NCI-H1092 (cell line): Measurements from ENCODE around the gene SLC19A1.

Source experiments
- DNase-seq: peaks from one replicate; lab custom pipeline; 2025; lab: John Stamatoyannopoulos, UW

Gene SLC19A1

DNA sequence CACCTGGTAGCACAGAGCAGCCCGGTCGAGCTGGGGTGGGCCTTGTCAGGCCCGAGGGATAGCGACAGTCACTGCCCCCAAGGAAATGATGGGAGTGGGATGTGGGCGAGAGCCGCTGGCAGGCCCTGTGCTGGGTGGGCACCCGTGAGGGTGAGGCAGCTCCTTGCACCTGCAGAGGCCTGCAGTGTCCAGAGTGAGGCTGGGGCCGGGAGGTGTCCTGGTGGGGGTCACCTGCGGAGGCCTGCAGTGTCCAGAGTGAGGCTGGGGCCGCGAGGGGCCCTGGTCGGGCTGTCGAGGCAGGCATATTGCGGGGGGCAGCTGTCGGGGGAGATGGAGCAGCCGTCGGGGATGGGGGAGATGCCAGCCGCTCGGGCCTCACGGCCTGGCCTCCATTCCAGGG, 49.5 kb downstream of the SLC19A1 start:
- DNase-seq = no peak

GRCh38 chr21:45491623-45492022, 50.6 kb downstream of the SLC19A1 start:
- no peak for DNase-seq

DNA sequence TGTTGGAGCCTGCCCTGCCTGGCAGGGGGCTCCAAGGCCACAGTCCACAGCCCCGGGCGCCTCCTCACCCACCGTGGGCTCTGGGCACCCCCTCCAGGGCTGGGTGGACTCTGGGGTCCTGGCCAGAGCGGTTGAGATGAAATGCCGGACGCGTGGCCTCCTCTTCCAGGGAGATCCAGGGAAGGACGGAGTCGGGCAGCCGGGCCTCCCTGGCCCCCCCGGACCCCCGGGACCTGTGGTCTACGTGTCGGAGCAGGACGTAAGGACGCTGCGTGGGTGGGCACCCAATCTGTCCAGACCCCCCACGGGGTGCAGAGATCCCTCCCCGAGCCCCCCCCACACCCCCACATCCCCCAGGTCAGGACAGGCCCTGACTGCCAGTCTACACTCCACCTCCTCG, 51.2 kb downstream of the SLC19A1 start:
- no peak for DNase-seq

GRCh38 chr21:45490049-45490731, 52.0 kb downstream of the SLC19A1 start:
- DNase-seq = no peak

DNA sequence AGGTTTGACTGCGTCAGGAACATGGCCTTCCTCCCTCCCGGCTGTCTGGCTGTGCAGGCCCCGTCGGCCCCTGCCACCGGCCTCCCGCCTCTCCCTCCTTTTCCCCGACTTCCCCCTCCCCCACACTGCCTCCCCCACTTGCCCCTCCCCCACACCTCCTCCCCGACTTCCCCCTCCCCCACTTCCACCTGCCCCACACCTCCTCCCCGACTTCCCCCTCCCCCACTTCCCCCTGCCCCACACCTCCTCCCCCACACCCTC, 52.6 kb downstream of the SLC19A1 start:
- no peak for DNase-seq

- no peak for DNase-seq
These were observed 53.1 kb downstream of the SLC19A1 start for GRCh38 chr21:45488931-45489721.

DNA sequence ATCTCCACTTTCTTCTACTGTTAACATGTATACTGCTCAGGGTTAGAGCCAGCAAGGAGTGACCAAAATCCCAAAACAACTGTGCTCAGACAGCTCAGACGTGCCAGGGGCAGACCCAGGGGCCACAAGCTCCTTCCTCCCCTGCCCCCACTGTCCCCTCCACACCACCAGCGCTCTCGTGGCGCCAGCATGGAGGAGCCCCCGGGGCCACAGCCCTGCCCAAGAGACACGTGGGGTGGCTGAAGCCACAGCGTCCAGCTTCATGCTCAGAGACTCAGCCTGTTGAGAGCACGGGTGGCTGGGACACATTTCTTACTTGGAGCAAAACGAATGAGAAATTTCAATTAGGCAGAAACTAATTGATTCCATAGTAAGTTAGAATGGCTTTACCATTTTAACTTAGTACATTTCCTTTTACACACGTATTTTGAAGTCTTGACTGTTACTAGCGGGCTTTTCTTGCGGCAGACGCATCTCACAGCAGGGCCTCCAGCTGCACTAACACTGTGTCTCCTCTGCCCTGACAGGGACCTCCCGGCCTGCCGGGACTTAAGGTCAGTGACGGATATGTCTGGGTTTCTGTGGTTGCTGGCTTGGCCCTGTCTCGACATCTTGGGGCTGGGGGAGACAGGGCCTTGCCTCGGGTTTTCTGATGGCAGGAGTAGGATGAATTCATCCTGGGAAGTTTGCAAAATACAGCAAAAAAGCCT, 54.2 kb downstream of the SLC19A1 start:
- no peak for DNase-seq

GRCh38 chr21:45487161-45487806, 55.0 kb downstream of the SLC19A1 start:
- no peak for DNase-seq

GRCh38 chr21:45486443-45487160, 55.6 kb downstream of the SLC19A1 start:
- DNase-seq = no peak

DNA sequence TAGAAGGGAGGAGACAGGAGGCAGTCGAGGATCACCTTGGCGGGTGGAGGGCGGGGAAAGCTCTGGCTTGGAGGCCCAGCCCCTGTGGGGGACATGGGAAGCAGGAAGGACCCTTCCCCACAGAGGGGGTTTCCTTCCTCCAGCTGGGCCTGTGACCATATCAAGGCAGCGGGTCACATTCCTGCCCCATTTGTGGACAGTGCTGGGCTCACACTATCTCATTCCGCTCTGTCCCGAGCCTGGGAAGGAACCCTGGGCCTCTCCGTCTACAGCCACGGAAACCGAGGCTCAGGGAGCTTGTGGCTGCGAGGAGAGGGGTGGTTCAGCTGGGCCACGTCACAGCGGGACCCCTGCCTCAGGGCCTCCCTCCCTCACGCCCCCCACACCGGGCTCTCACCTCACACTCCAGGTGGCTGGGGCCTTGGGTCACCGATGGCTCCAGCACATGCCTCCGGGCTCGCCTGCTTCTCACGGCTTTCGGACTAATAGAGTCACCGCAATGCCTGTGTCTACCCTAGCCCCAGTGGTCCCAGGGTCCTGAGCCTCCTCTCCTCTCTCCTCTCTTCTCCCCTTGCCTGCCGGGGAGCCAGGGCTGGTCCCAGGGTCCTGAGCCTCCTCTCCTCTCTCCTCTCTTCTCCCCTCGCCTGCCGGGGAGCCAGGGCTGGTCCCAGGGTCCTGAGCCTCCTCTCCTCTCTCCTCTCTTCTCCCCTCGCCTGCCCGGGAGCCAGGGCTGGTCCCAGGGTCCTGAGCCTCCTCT, 56.4 kb downstream of the SLC19A1 start:
- DNase-seq = no peak

DNA sequence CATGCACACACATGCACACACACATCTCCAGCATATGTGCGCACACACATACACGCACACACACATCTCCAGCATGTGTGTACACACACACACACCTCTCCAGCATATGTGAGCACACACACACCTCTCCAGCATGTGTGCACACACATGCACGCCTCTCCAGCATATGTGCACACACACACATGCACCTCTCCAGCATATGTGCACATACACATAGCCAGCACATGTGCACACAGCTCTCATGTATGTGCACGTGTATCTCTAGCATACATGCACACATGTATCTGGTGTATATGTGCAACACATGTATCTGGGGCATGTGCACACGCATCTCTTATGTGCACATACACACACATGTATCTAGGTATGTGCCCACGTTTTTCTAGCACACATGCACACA, 57.9 kb downstream of the SLC19A1 start:
- no peak for DNase-seq

- DNase-seq = no peak
These were observed 59.1 kb downstream of the SLC19A1 start for GRCh38 chr21:45482899-45483821.

DNA sequence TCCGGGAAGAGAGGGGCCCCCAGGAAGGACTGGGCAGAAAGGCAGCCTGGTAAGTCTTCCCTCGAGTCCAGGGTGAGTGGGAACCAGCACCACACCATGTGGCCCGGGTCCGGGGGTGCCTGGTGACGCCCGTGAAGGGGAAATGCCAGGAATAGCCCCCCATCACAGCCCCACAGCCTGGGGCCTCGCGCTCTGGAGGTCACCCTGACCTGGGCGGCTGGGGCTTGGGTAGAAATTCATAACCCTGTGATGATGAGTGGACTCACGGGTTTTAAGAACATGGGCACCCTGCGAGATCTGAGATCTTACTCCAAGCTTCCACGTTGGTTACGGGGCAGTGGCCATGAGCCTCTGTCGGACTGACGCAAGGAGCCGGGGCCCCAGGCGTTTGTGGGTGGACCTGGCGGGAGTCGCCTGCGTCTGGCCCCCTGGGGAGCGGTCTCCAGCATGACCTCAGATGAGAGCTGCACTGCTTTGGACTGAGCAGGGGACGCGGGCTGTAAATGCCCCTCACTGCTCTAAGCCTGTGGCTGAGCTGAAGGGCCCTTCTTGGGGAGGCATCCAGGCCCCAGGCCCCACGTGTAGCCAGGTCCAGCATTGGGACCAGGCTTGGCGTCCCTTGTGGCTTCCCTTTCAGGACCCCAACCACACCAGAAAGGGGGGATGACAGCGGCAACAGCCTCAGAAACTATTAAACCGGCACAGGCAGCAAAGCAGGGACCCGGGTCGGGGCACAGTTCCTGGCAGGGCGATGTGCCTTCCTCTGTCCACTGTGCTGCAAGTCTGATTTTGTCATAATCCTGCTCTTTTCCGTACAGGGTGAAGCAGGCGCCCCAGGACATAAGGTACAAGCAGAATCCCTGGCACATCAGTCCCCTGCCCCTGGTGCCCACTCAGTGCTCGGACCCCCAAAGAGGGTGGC, 60.0 kb downstream of the SLC19A1 start:
- no peak for DNase-seq

- DNase-seq = no peak
These were observed 60.7 kb downstream of the SLC19A1 start for GRCh38 chr21:45481566-45481965.

GRCh38 chr21:45480701-45481500, 61.3 kb downstream of the SLC19A1 start:
- no peak for DNase-seq

- no peak for DNase-seq
These were observed 62.3 kb downstream of the SLC19A1 start for GRCh38 chr21:45479691-45480675.
